ENCODE data around the gene RAD21L1. TPM values are rescaled to one million over a fixed set of nuclear protein-coding genes. Genes with fewer than 3 reads are reported as not detected.
A peak's percentile ranks its signal among the peaks of the same experiment; 100 is the strongest.
"Not testable (repeated sequence)": the region's sequence is repeated elsewhere in the genome, so short reads cannot be mapped to it uniquely, and the experiment has no call there.

Gene RAD21L1
- total RNA-seq, 1 experiment from 2014 or later, result not detected

GRCh38 chr20:1229541-1229940, 3.7 kb downstream of the RAD21L1 start:
- no peak for DNase-seq
- H3K27me3 ChIP-seq (ENCODE audit: control insufficient read depth, insufficient read depth, low read length), result peaks cover 26% of the 10 kb centered on the region
- no peak overlapping the region for H3K4me3 ChIP-seq (ENCODE audit: insufficient read depth, low read depth, low read length)
- H3K36me3 ChIP-seq (replicated peaks; ENCODE audit: control insufficient read depth, insufficient read depth, low read length), result no peaks in the 10 kb centered on the region

DNA sequence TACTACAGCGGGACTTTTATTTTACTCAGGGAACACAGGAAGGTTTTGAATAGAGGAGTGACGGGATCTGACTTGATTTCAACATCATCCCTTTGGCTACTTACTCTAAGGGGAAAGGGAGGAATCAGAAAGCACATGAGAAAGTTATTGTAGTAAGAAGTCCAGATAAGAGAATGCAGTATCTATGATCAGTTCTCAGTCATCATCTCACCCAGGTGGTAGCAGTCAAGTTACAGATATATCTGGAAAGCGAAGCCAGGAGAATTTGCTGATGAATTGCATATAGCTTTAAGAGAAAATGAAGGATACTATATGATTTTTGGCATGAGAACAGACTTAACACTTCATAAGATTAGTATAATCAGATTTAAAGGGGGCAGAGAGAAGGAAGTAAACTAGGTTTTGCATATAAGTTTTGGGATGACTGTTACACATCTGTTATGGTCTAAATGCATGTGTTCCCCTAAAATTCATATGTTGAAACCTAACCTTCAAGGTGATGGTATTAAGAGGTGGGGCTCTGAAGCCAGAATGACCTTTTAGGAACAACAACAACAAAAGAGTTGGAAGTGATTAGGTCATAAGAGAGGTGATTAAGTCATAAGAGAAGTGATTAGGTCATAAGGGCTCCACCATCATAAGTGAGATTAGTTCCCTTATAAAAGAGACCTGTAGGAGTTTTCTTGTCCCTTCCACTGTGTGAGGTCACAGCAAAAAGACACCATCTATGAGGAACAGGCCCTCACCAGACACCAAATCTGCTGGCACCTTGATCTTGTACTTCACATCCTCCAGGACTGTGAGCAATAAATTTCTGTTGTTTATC, 6.7 kb downstream of the RAD21L1 start:
- DNase-seq, result no peak
- Histone ChIP-seq H3K36me3 (replicated peaks; ENCODE audit: control insufficient read depth, insufficient read depth, low read length) (no peaks in the 10 kb centered on the region), H3K4me3 (ENCODE audit: insufficient read depth, low read depth, low read length) (no peak overlapping the region), H3K27me3 (ENCODE audit: control insufficient read depth, insufficient read depth, low read length) (peaks cover 12% of the 10 kb centered on the region)

DNA sequence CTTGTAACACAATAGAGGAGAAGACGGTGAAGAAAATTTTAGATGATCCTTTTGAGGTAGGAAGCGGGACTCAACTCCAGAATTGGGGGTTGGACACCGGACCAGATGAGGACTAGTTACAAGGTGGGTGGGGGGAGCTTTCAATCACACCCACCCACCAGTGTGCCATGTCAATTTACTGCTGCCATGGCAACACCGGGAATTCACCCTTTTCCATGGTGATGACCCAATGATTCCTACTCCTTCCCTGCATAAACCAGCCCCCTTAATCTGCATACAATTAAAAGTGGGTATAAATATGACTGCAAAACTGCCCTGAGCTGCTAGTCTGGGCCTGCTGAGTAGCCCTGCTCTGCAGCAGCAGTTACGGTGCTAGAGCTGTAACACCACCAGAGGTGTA, 14.7 kb downstream of the RAD21L1 start:
- Histone ChIP-seq H3K36me3 (replicated peaks; ENCODE audit: control insufficient read depth, insufficient read depth, low read length) (no peaks in the 10 kb centered on the region), H3K4me3 (ENCODE audit: insufficient read depth, low read depth, low read length) (no peak overlapping the region), H3K27me3 (ENCODE audit: control insufficient read depth, insufficient read depth, low read length) (no peaks in the 10 kb centered on the region)
- no peak for DNase-seq

- DNase-seq, result no peak
- Histone ChIP-seq H3K27me3 (ENCODE audit: control insufficient read depth, insufficient read depth, low read length) (no peaks in the 10 kb centered on the region), H3K36me3 (replicated peaks; ENCODE audit: control insufficient read depth, insufficient read depth, low read length) (no peaks in the 10 kb centered on the region), H3K4me3 (ENCODE audit: insufficient read depth, low read depth, low read length) (no peak overlapping the region)
Observed at GRCh38 chr20:1241456-1241855, 15.6 kb downstream of the RAD21L1 start.

- no peaks in the 10 kb centered on the region for H3K36me3 ChIP-seq (replicated peaks; ENCODE audit: control insufficient read depth, insufficient read depth, low read length)
- no peak for DNase-seq
- H3K27me3 ChIP-seq (ENCODE audit: control insufficient read depth, insufficient read depth, low read length), result no peaks in the 10 kb centered on the region
- H3K4me3 ChIP-seq (ENCODE audit: insufficient read depth, low read depth, low read length), result no peak overlapping the region
Observed at GRCh38 chr20:1242099-1242498, 16.3 kb downstream of the RAD21L1 start.

GRCh38 chr20:1242530-1242929, 16.7 kb downstream of the RAD21L1 start:
- DNase-seq, result no peak
- Histone ChIP-seq H3K36me3 (replicated peaks; ENCODE audit: control insufficient read depth, insufficient read depth, low read length) (no peaks in the 10 kb centered on the region), H3K4me3 (ENCODE audit: insufficient read depth, low read depth, low read length) (no peak overlapping the region), H3K27me3 (ENCODE audit: control insufficient read depth, insufficient read depth, low read length) (no peaks in the 10 kb centered on the region)

DNA sequence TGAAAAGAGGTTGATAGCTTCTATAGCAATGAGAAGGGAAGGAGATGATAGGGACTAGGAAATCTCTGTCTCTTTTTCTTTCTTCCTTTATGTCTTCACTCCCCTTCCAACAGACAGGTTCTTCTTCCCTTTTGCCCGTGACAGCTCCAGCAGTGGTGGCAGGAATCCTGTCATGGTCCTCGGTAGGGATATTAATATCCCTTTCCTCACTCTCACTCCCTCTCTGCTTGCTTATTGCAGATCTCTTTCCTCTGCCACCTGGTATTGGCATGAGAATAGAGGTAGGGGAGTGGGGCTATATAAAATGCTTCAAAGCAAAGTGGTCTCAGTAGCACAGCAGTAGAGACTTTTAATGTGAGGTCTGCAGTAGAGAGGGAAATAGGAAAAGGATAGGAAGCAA, 19.7 kb downstream of the RAD21L1 start:
- DNase-seq, result no peak
- Histone ChIP-seq H3K27me3 (ENCODE audit: control insufficient read depth, insufficient read depth, low read length) (no peaks in the 10 kb centered on the region), H3K4me3 (ENCODE audit: insufficient read depth, low read depth, low read length) (no peak overlapping the region), H3K36me3 (replicated peaks; ENCODE audit: control insufficient read depth, insufficient read depth, low read length) (no peaks in the 10 kb centered on the region)

DNA sequence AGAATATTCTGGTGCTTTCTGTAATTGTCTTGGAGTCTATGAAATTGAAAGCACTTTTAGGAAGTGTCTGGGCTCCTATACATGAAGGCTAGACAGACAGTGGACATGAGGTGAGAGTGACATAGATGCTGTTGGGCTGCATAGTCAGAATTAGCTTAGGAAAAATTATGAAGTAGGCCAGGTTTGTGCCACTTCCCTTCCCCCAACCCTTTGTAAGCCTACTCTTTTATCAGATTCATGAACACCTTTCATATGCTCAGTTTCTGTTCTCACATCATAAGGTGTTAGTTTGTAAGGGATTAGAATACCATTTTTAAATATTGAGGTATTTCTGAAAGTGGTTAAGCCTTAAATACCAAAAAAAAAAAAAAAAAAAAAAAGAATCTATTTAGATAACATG, 21.8 kb downstream of the RAD21L1 start:
- no peak overlapping the region for H3K4me3 ChIP-seq (ENCODE audit: insufficient read depth, low read depth, low read length)
- H3K27me3 ChIP-seq (ENCODE audit: control insufficient read depth, insufficient read depth, low read length), result no peaks in the 10 kb centered on the region
- no peaks in the 10 kb centered on the region for H3K36me3 ChIP-seq (replicated peaks; ENCODE audit: control insufficient read depth, insufficient read depth, low read length)
- no peak for DNase-seq

- not testable (repeated sequence) for DNase-seq; H3K36me3 ChIP-seq (replicated peaks; ENCODE audit: control insufficient read depth, insufficient read depth, low read length); H3K27me3 ChIP-seq (ENCODE audit: control insufficient read depth, insufficient read depth, low read length); H3K4me3 ChIP-seq (ENCODE audit: insufficient read depth, low read depth, low read length)
Observed at GRCh38 chr20:1250282-1250681, 24.4 kb downstream of the RAD21L1 start.

- Histone ChIP-seq H3K27me3 (ENCODE audit: control insufficient read depth, insufficient read depth, low read length) (no peaks in the 10 kb centered on the region), H3K36me3 (replicated peaks; ENCODE audit: control insufficient read depth, insufficient read depth, low read length) (no peaks in the 10 kb centered on the region), H3K4me3 (ENCODE audit: insufficient read depth, low read depth, low read length) (no peak overlapping the region)
- DNase-seq, result no peak
Observed at GRCh38 chr20:1252416-1252815, 26.6 kb downstream of the RAD21L1 start.

DNA sequence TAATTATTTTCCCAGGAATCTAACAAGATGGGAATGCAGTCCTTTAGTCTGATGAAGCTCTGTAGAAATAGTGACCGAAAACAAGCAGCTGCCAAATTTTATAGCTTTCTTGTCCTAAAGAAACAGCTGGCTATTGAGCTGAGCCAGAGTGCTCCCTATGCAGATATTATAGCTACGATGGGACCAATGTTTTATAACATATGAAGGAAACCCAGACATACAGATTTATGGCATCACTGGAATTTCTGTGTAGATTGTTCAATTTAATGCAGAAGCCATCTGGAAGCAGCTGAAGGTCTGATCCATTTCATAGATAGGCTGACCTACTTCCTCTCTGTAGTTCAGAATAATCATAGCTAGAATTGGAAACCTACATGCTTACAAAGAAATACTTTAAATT, 28.4 kb downstream of the RAD21L1 start:
- H3K4me3 ChIP-seq (ENCODE audit: insufficient read depth, low read depth, low read length), result no peak overlapping the region
- H3K36me3 ChIP-seq (replicated peaks; ENCODE audit: control insufficient read depth, insufficient read depth, low read length), result no peaks in the 10 kb centered on the region
- H3K27me3 ChIP-seq (ENCODE audit: control insufficient read depth, insufficient read depth, low read length), result no peaks in the 10 kb centered on the region
- DNase-seq, result no peak

- no peak for DNase-seq
- H3K27me3 ChIP-seq (ENCODE audit: control insufficient read depth, insufficient read depth, low read length), result no peaks in the 10 kb centered on the region
- H3K4me3 ChIP-seq (ENCODE audit: insufficient read depth, low read depth, low read length), result no peak overlapping the region
- H3K36me3 ChIP-seq (replicated peaks; ENCODE audit: control insufficient read depth, insufficient read depth, low read length), result no peaks in the 10 kb centered on the region
Observed at GRCh38 chr20:1255675-1256074, 29.8 kb downstream of the RAD21L1 start.

- no peak overlapping the region for H3K4me3 ChIP-seq (ENCODE audit: insufficient read depth, low read depth, low read length)
- DNase-seq, result no peak
- H3K27me3 ChIP-seq (ENCODE audit: control insufficient read depth, insufficient read depth, low read length), result no peaks in the 10 kb centered on the region; the same call in 1 of the 2 replicates
- no peaks in the 10 kb centered on the region for H3K36me3 ChIP-seq (replicated peaks; ENCODE audit: control insufficient read depth, insufficient read depth, low read length)
Observed at GRCh38 chr20:1263853-1264252, 38.0 kb downstream of the RAD21L1 start.

- DNase-seq, result no peak
Observed at GRCh38 chr20:1264727-1265126, 38.9 kb downstream of the RAD21L1 start.

GRCh38 chr20:1265226-1265915, 39.5 kb downstream of the RAD21L1 start:
- DNase-seq, result no peak
- Histone ChIP-seq H3K4me3 (ENCODE audit: insufficient read depth, low read depth, low read length) (peak overlapping the region; percentile 65; the same call in 1 of the 2 replicates), H3K36me3 (replicated peaks; ENCODE audit: control insufficient read depth, insufficient read depth, low read length) (no peaks in the 10 kb centered on the region), H3K27me3 (ENCODE audit: control insufficient read depth, insufficient read depth, low read length) (no peaks in the 10 kb centered on the region; the same call in 1 of the 2 replicates)

More at GRCh38 chr20:1264727-1265126, 38.9 kb downstream of the RAD21L1 start:
- Histone ChIP-seq H3K36me3 (replicated peaks; ENCODE audit: control insufficient read depth, insufficient read depth, low read length) (no peaks in the 10 kb centered on the region), H3K27me3 (ENCODE audit: control insufficient read depth, insufficient read depth, low read length) (no peaks in the 10 kb centered on the region; the same call in 1 of the 2 replicates), H3K4me3 (ENCODE audit: insufficient read depth, low read depth, low read length) (no peak overlapping the region)

Measured in H7 (cell line).